Endothelial cell (in vitro differentiated cells): ENCODE measurements around the gene OR10A5. TPM values are rescaled to one million over a fixed set of nuclear protein-coding genes. Genes with fewer than 3 reads are reported as not detected.
"Not testable (repeated sequence)": the region's sequence is repeated elsewhere in the genome, so short reads cannot be mapped to it uniquely, and the experiment has no call there.

Experiments used
- DNase-seq: peaks from one replicate; pipeline ENCODE4 v3.0.0; 2021; ENCODE audit warnings: low spot score
- H3K27ac Mint-ChIP-seq: one replicate; pipeline ENCODE4 v1.8.0; 2021; ENCODE audit warnings: mixed read lengths, inconsistent platforms; ENCODE audit not compliant: unreplicated experiment
- H3K27me3 Mint-ChIP-seq: one replicate; pipeline ENCODE4 v1.8.0; 2021; ENCODE audit warnings: mild to moderate bottlenecking, moderate library complexity, mixed read lengths, inconsistent platforms; ENCODE audit not compliant: unreplicated experiment
- H3K36me3 Mint-ChIP-seq: one replicate; pipeline ENCODE4 v1.8.0; 2021; ENCODE audit warnings: mild to moderate bottlenecking, low read depth, mixed read lengths, inconsistent platforms; ENCODE audit not compliant: unreplicated experiment
- H3K4me1 Mint-ChIP-seq: one replicate; pipeline ENCODE4 v1.8.0; 2021; ENCODE audit warnings: mild to moderate bottlenecking, mixed read lengths, inconsistent platforms; ENCODE audit not compliant: unreplicated experiment
- H3K4me3 Mint-ChIP-seq: one replicate; pipeline ENCODE4 v1.8.0; 2021; ENCODE audit warnings: mild to moderate bottlenecking, mixed read lengths, inconsistent platforms; ENCODE audit not compliant: unreplicated experiment
- H3K9me3 Mint-ChIP-seq: one replicate; pipeline ENCODE4 v1.8.0; 2021; ENCODE audit warnings: mixed read lengths, inconsistent platforms; ENCODE audit not compliant: unreplicated experiment
- CTCF ChIP-seq: fragments of 200-600 bp; sonication (generic); IDR thresholded peaks from one replicate; pipeline ENCODE4 v1.5.0; 2021; ENCODE audit warnings: antibody characterized with exemption; ENCODE audit not compliant: unreplicated experiment
- total RNA-seq: library from RNA; stranded (reverse); fragmentation: NEBNext Ultra II Directional; extraction: Animal tissue kit (Norgen Biotek cat#: 25700); gene quantifications from one replicate; pipeline ENCODE4 v1.2.1, GENCODE V29; 2021; ENCODE audit not compliant: unreplicated experiment

OR10A5 gene
- total RNA-seq, 1 donor from 2014 or later, result not detected

DNA sequence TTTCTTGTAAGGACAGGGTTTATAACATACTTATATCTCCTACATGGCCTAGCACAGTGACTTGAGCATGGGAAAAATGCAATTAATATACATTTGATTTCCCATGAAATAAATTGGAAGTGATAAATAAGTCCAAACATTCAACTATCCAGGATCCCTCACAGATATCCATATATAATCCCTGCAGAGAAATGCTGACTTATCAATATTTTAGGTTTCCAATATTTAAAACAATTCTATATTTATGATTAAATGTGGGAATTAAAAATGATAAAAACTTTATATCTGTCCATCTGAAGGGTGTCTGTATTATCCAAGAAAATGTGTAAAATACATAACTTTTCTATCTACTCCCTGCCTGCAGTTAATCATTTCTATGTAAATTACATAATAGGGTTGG, 37.3 kb downstream of the OR10A5 start:
- TF ChIP-seq CTCF, result no peak
- no peak overlapping the region for H3K27ac Mint-ChIP-seq
- DNase-seq, result no peak
- H3K36me3 Mint-ChIP-seq, result no peaks in the 10 kb centered on the region
- no peak overlapping the region for H3K4me3 Mint-ChIP-seq
- H3K4me1 Mint-ChIP-seq, result peaks cover 14% of the 10 kb centered on the region
- H3K9me3 Mint-ChIP-seq, result no peaks in the 10 kb centered on the region
- no peaks in the 10 kb centered on the region for H3K27me3 Mint-ChIP-seq

DNA sequence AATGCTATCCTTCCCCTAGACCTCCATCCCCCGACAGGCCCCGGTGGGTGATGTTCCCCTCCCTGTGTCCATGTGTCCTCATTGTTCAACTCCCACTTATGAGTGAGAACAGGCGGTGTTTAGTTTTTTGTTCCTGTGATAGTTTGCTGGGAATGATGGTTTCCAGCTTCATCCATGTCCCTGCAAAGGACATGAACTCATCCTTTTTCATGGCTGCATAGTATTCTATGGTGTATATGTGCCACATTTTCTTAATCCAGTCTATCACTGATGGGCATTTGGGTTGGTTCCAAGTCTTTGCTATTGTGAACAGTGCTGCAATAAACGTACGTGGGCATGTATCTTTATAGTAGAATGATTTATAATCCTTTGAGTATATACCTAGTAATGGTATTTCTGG, 42.2 kb downstream of the OR10A5 start:
- not testable (repeated sequence) for H3K27me3 Mint-ChIP-seq, H3K4me3 Mint-ChIP-seq, H3K9me3 Mint-ChIP-seq, H3K27ac Mint-ChIP-seq, DNase-seq, H3K36me3 Mint-ChIP-seq
- peaks cover 16% of the 10 kb centered on the region for H3K4me1 Mint-ChIP-seq

DNA sequence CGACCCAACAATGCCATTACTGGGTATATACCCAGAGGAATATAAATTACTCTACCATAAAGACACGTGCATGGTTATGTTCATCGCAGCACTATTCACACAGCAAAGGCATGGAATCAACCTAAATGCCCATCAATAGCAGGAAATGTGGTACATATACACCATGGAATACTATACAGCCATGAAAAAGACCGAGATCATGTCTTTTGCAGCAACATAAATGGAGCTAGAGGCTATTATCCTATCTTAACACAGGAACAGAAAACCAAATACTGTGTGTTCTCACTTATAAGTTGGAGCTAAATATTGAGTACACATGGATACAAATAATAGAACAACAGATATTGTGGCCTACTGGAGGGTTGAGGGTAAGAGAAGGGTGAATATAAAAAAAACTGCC, 43.3 kb downstream of the OR10A5 start:
- Mint-ChIP-seq H3K9me3 (no peaks in the 10 kb centered on the region), H3K27me3 (no peaks in the 10 kb centered on the region), H3K36me3 (no peaks in the 10 kb centered on the region), H3K4me3 (no peak overlapping the region), H3K4me1 (peaks cover 15% of the 10 kb centered on the region), H3K27ac (no peak overlapping the region)
- no peak for TF ChIP-seq CTCF
- DNase-seq, result no peak

- no peaks in the 10 kb centered on the region for H3K9me3 Mint-ChIP-seq
- no peaks in the 10 kb centered on the region for H3K27me3 Mint-ChIP-seq
- H3K4me1 Mint-ChIP-seq, result peaks cover 13% of the 10 kb centered on the region
- TF ChIP-seq CTCF, result no peak
- H3K4me3 Mint-ChIP-seq, result no peak overlapping the region
- H3K36me3 Mint-ChIP-seq, result no peaks in the 10 kb centered on the region
- H3K27ac Mint-ChIP-seq, result no peak overlapping the region
- DNase-seq, result no peak
These were observed 44.4 kb downstream of the OR10A5 start for GRCh38 chr11:6889835-6890234.

DNA sequence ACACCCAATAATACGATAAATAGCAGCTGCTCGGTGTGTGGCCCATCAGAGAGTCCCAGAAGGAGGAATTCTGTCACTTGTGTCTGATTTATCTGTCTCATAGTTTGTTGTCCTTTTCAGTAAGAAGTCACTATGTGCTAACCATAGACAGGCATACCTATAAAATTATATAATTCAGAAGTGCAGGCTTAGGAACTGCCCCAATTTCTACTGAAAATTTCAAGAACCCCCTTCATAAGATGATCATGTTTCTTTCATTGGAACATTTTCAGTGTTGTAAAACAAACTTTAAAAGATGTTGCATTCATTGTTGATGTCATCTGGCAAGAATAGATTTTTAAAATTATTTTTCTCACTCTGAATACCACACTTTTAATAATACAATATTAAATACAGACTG, 46.9 kb downstream of the OR10A5 start, which contains the start of gene OR2D2:
Gene OR2D2, minus strand, starts transcription at position 101 of the 400 bp plus-strand sequence. Its CDS starts 0 bp downstream, at position 101.
- Mint-ChIP-seq H3K9me3 (no peaks in the 10 kb centered on the region), H3K4me3 (no peak within 1 kb of the TSS), H3K27ac (no peak within 1 kb of the TSS), H3K36me3 (no peaks in the 10 kb centered on the region), H3K4me1 (peaks cover 2% of the 10 kb centered on the region), H3K27me3 (peaks cover 1% of the 10 kb centered on the region)
- no peak for DNase-seq
- TF ChIP-seq CTCF, result no peak

DNA sequence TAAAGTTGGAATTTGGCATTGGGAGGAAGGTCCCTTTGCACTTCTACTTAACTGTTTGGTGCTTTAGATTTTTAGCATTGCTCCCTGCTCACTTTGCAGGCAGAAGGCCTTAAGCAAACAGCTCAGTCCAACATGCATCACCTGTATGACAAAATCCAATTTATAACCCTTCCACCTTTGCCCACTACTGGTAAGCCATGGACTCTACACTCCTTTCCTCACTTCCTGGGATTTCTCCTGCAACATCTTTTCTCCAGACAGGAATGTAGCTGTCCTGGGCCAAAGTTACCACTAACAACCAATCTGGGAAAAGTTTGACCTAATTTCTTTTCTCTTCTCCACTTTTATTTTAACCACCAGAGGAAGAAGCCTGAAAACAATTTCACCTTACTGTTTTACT, 48.6 kb downstream of the OR10A5 start:
- H3K27me3 Mint-ChIP-seq, result peaks cover 1% of the 10 kb centered on the region
- H3K36me3 Mint-ChIP-seq, result no peaks in the 10 kb centered on the region
- DNase-seq, result no peak
- TF ChIP-seq CTCF, result no peak
- H3K4me1 Mint-ChIP-seq, result peaks cover 2% of the 10 kb centered on the region
- H3K9me3 Mint-ChIP-seq, result no peaks in the 10 kb centered on the region
- H3K4me3 Mint-ChIP-seq, result no peak overlapping the region
- H3K27ac Mint-ChIP-seq, result no peak overlapping the region
